Ishikawa (cell line): ENCODE measurements around the gene NPR1.

Experiments used
- CEBPB ChIP-seq: IDR thresholded peaks from 2 replicates; pipeline ENCODE4 v1.6.1; 2012
- CREB1 ChIP-seq: IDR thresholded peaks from 2 replicates; pipeline ENCODE4 v1.6.1; 2012; ENCODE audit warnings: low read depth
- EGR1 ChIP-seq: IDR thresholded peaks from 2 replicates; pipeline ENCODE4 v1.6.1; 2012
- EP300 ChIP-seq: IDR thresholded peaks from 2 replicates; pipeline ENCODE4 v1.6.1; 2012; ENCODE audit warnings: borderline replicate concordance
- FOXM1 ChIP-seq: IDR thresholded peaks from 2 replicates; pipeline ENCODE4 v1.6.1; 2012; ENCODE audit warnings: low read depth, borderline replicate concordance
- MAX ChIP-seq: IDR thresholded peaks from 2 replicates; pipeline ENCODE4 v1.6.1; 2012
- RAD21 ChIP-seq: IDR thresholded peaks from 2 replicates; pipeline ENCODE4 v1.6.1; 2012; ENCODE audit warnings: low read depth
- REST ChIP-seq: IDR thresholded peaks from 2 replicates; pipeline ENCODE4 v1.6.1; 2012; ENCODE audit warnings: low read depth, mild to moderate bottlenecking
- TAF1 ChIP-seq: IDR thresholded peaks from 2 replicates; pipeline ENCODE4 v1.6.1; 2012; ENCODE audit warnings: low read depth, mild to moderate bottlenecking
- TCF12 ChIP-seq: IDR thresholded peaks from 2 replicates; pipeline ENCODE4 v1.6.1; 2012; ENCODE audit warnings: low read depth
- TEAD4 ChIP-seq: IDR thresholded peaks from 2 replicates; pipeline ENCODE4 v1.6.1; 2012
- YY1 ChIP-seq: IDR thresholded peaks from 2 replicates; pipeline ENCODE4 v1.6.1; 2012; ENCODE audit warnings: low read depth
- ZBTB7A ChIP-seq: IDR thresholded peaks from 2 replicates; pipeline ENCODE4 v1.6.1; 2012; ENCODE audit warnings: low read depth
- TF ChIP-seq, protein P1 (sequence below): IDR thresholded peaks from 2 replicates; pipeline ENCODE4 v1.6.1; 2012

DNA sequence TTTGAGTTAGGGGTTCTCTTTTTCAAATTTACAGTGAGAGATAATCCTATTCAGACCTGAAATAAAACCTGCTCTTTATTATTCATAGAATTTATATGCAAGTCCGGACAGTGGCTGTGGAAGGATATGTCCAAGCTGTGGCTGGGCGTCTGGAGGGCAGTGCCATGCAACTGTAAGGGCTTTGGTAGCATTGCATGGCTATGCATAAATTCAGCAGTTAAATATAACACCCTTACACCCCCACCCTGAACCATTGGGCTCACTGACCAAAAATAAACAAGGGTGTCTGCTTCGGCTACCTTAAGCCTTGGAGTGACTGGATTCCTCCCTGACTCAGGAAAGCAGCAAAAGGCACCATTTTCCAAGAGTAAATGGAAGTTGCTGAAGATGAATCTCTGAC, 39.2 kb upstream of the NPR1 start:
- TF ChIP-seq EP300 (no peak), FOXM1 (no peak), TCF12 (no peak), YY1 (no peak), MAX (no peak), TAF1 (no peak), REST (no peak), CREB1 (no peak), CEBPB (no peak), RAD21 (no peak), EGR1 (no peak), ZBTB7A (no peak), TEAD4 (no peak)
- TF ChIP-seq, protein P1, sequence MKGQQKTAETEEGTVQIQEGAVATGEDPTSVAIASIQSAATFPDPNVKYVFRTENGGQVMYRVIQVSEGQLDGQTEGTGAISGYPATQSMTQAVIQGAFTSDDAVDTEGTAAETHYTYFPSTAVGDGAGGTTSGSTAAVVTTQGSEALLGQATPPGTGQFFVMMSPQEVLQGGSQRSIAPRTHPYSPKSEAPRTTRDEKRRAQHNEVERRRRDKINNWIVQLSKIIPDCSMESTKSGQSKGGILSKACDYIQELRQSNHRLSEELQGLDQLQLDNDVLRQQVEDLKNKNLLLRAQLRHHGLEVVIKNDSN, result no peak
